ENCODE measurements around the gene CBLN4. TPM values are rescaled to one million over a fixed set of nuclear protein-coding genes. Genes with fewer than 3 reads are reported as not detected.

CBLN4 gene
- total and polyA plus RNA-seq, 12 donors, result not detected

GRCh38 chr20:55964790-55965189, 40.5 kb downstream of the CBLN4 start:
- intact Hi-C loops (cut with DNase I), result no loop called here
- no peaks in the 10 kb centered on the region for H3K27me3 ChIP-seq
- H3K4me3 ChIP-seq, result no peak overlapping the region
- DNase-seq (no peak), ATAC-seq (no peak)
- H3K9me3 ChIP-seq, result no peaks in the 10 kb centered on the region
- TF ChIP-seq, protein P1, sequence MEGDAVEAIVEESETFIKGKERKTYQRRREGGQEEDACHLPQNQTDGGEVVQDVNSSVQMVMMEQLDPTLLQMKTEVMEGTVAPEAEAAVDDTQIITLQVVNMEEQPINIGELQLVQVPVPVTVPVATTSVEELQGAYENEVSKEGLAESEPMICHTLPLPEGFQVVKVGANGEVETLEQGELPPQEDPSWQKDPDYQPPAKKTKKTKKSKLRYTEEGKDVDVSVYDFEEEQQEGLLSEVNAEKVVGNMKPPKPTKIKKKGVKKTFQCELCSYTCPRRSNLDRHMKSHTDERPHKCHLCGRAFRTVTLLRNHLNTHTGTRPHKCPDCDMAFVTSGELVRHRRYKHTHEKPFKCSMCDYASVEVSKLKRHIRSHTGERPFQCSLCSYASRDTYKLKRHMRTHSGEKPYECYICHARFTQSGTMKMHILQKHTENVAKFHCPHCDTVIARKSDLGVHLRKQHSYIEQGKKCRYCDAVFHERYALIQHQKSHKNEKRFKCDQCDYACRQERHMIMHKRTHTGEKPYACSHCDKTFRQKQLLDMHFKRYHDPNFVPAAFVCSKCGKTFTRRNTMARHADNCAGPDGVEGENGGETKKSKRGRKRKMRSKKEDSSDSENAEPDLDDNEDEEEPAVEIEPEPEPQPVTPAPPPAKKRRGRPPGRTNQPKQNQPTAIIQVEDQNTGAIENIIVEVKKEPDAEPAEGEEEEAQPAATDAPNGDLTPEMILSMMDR (IDR thresholded peaks at IDR 0.05), result no peak
- WGBS, 2 donors, result 33 to 61% methylated on average over 1 of the region's 1 CpG
- H3K27ac ChIP-seq, result no peak overlapping the region
- no peaks in the 10 kb centered on the region for H3K36me3 ChIP-seq
- no peaks in the 10 kb centered on the region for H3K4me1 ChIP-seq

DNA sequence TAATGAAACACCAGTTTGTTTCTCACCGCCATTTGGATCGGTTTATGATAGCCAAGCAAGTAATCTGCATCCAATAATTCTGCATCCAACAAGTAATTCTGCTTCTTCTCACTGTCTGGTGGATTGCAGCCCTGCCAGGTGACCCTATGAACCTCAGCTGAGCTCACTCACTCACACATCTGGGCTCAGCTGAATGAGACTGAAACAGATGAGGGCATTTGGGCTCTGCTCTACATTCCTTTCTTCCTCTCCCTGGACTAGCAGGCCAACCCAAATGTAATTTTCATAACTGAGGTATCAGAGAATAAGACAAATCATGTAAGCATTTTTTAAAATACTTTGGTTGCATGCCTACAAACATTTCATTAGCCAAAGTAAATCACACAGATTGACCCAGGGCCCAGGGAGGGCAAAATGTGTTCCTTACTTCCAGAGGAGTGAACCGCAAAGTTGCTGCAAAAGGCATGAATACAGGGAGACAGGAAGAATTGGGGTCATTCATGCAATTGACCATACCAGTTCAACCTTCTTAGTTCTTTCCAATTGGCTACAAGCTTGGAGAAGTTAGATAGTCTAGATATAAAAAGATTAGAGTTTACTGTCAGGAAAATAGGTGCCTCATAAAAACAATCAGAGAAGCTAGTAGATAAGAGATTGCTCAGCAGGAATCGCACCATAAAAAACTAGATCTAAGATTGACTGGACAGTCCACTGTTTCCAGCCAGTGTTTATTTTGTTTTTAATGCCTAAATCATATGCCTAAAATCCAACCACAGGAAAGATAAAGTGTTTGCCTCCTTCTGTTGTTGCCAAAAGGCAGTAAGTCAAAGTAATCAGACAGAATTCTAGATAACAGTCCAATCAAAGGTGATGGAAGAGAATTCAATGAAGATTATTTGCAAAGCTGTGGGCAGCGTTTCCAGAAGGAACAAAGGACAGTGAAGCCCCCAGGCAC, 43.7 kb downstream of the CBLN4 start:
- WGBS, 2 donors, result 67 to 81% methylated on average over 5 of the region's 5 CpGs
- H3K36me3 ChIP-seq, result no peaks in the 10 kb centered on the region
- no peak overlapping the region for H3K4me3 ChIP-seq
- no peak overlapping the region for H3K27ac ChIP-seq
- no peaks in the 10 kb centered on the region for H3K9me3 ChIP-seq
- no peaks in the 10 kb centered on the region for H3K4me1 ChIP-seq
- TF ChIP-seq, protein P1 (IDR thresholded peaks at IDR 0.05), result no peak
- no peaks in the 10 kb centered on the region for H3K27me3 ChIP-seq
- ATAC-seq, result no peak
- no peak for DNase-seq
- intact Hi-C loops (cut with DNase I), result no loop called here

DNA sequence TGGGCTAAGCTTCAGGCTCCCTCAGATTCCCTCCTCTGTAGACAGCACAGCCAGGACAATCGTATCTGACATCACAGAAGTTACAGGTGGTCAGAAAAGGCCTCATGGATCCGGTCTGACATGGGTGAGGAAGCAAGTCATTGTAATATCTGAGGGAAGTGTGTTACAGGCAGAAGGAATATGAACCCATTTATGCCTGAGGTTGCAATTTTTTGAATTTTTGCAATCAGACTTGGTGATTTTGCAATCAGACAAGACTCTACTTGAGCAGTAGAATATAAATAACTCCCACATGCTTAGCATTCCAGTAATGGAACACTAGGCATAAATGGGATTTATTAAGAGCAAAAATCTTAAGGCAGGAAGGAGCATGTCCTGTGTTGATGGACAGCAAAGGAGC, 52.1 kb downstream of the CBLN4 start:
- TF ChIP-seq, protein P1 (IDR thresholded peaks at IDR 0.05), result no peak
- H3K36me3 ChIP-seq, result no peaks in the 10 kb centered on the region
- ATAC-seq (no peak), DNase-seq (no peak)
- intact Hi-C loops (cut with DNase I), result no loop called here
- no peak overlapping the region for H3K27ac ChIP-seq
- no peak overlapping the region for H3K4me3 ChIP-seq
- H3K9me3 ChIP-seq, result peaks cover 0 to 15% (median 2%) of the 10 kb centered on the region in 11 donors
- H3K27me3 ChIP-seq, result no peaks in the 10 kb centered on the region
- H3K4me1 ChIP-seq, result no peaks in the 10 kb centered on the region
- 32 to 40% methylated on average over 2 of the region's 2 CpGs for WGBS, 2 donors

GRCh38 chr20:55947701-55948100, 57.6 kb downstream of the CBLN4 start:
- DNase-seq, result no peak
- no peak for ATAC-seq
- H3K4me1 ChIP-seq, result no peaks in the 10 kb centered on the region
- intact Hi-C loops (cut with DNase I), result loop anchor here in 1 of 10 donors (5.0 kb wide), 1 partner anchor 1785 kb away; no protein-coding TSS in a partner anchor
- H3K27me3 ChIP-seq, result no peaks in the 10 kb centered on the region
- H3K36me3 ChIP-seq, result no peaks in the 10 kb centered on the region
- no peak overlapping the region for H3K27ac ChIP-seq
- WGBS, 2 donors, result 76 to 81% methylated on average over 5 of the region's 5 CpGs
- H3K4me3 ChIP-seq, result no peak overlapping the region
- TF ChIP-seq, protein P1 (IDR thresholded peaks at IDR 0.05), result no peak
- H3K9me3 ChIP-seq, result peaks cover 0 to 22% (median 0%) of the 10 kb centered on the region in 11 donors

Other genes starting within 250 kb of the CBLN4 start
- not detected for gene MC3R, start 243.2 kb upstream of the CBLN4 start, total RNA-seq
- not detected for gene MC3R, start 243.2 kb upstream of the CBLN4 start, polyA plus RNA-seq